Prostate gland (tissue), 2 donors: ENCODE measurements around the gene RBBP8.

ENCODE experiments used
- CTCF ChIP-seq, 4 experiments: fragments of 200-600 bp in 2 of 4; fragments of 450-650 bp in 2 of 4; sonication (generic) in 2 of 4; IDR thresholded peaks; 1 replicate in 3 of 4; 2 replicates in 1 of 4; pipeline ENCODE4 v1.5.1; 2016 to 2019; ENCODE audit warnings: antibody characterized with exemption in 4 of 4, mild to moderate bottlenecking in 2 of 4, moderate library complexity in 2 of 4
- POLR2A ChIP-seq: fragments of 450-650 bp; IDR thresholded peaks from one replicate; pipeline ENCODE4 v1.6.1; 2016; ENCODE audit warnings: antibody characterized with exemption, mild to moderate bottlenecking

- TF ChIP-seq CTCF (IDR thresholded peaks at IDR 0.05) (no peak), POLR2A (no peak)
These were observed 125.8 kb downstream of the RBBP8 start for GRCh38 chr18:23058746-23059415.
